Spleen (tissue), 11 donors: ENCODE results near the gene TFF1. TPM values are rescaled to one million over a fixed set of nuclear protein-coding genes. Genes with fewer than 3 reads are reported as not detected.

Experiments
- DNase-seq: peaks from one replicate; pipeline ENCODE4 v3.0.0-alpha.2; 2020
- H3K27ac ChIP-seq, 8 donors: fragments of 200-600 bp; sonication (generic) in 7 of 8; 1 replicate in 4 of 8; 2 replicates in 4 of 8; pipeline versions ENCODE4 v1.5.0 to v1.8.0; 2016 to 2021; ENCODE audit warnings: inconsistent platforms in 4 of 8, mild to moderate bottlenecking in 4 of 8, moderate library complexity in 1 of 8
- H3K27me3 ChIP-seq, 7 donors: fragments of 200-600 bp; sonication (generic) in 6 of 7; replicated peaks in 1 of 7; 1 replicate in 4 of 7; 2 replicates in 3 of 7; pipeline versions ENCODE4 v1.5.0 to v1.8.0; 2016 to 2021; ENCODE audit warnings: inconsistent platforms in 3 of 7, mild to moderate bottlenecking in 1 of 7
- H3K36me3 ChIP-seq, 6 donors: fragments of 200-600 bp; sonication (generic) in 5 of 6; 1 replicate in 4 of 6; 2 replicates in 2 of 6; pipeline versions ENCODE4 v1.5.0 to v1.8.0; 2016 to 2021; ENCODE audit warnings: inconsistent platforms in 2 of 6
- H3K4me1 ChIP-seq, 6 donors: fragments of 200-600 bp; sonication (generic) in 5 of 6; 1 replicate in 3 of 6; 2 replicates in 3 of 6; pipeline versions ENCODE4 v1.5.0 to v1.8.0; 2016 to 2021; ENCODE audit warnings: inconsistent platforms in 3 of 6
- H3K4me3 ChIP-seq, 8 donors: fragments of 200-600 bp; sonication (generic) in 7 of 8; 1 replicate in 4 of 8; 2 replicates in 4 of 8; pipeline versions ENCODE4 v1.5.0 to v1.8.0; 2016 to 2021; ENCODE audit warnings: inconsistent platforms in 4 of 8, mild to moderate bottlenecking in 4 of 8, moderate library complexity in 2 of 8
- H3K9me3 ChIP-seq, 8 donors: fragments of 200-600 bp; sonication (generic) in 7 of 8; 1 replicate in 4 of 8; 2 replicates in 4 of 8; pipeline versions ENCODE4 v1.5.0 to v1.8.0; 2016 to 2021; ENCODE audit warnings: inconsistent platforms in 4 of 8
- POLR2A ChIP-seq, 3 donors: fragments of 450-650 bp; IDR thresholded peaks; one replicate each; pipeline ENCODE4 v1.5.1; 2017; ENCODE audit warnings: antibody characterized with exemption in 3 of 3, mild to moderate bottlenecking in 1 of 3
- POLR2AphosphoS5 ChIP-seq, 3 donors: sonication (generic); formaldehyde crosslinking; IDR thresholded peaks; one replicate each; pipeline ENCODE4 v1.5.1; 2017; ENCODE audit warnings: antibody characterized with exemption in 3 of 3
- WGBS, 5 donors: extraction: QIAGEN DNeasy Blood & Tissue Kit in 3 of 5; methylation state at CpG; one replicate each; pipeline versions ENCODE4 v1.1.5 to v1.1.7; 2013 to 2018; 5-methylcytosine and 5-hydroxymethylcytosine counted together
- intact Hi-C: fragments of 100-400 bp; cut with DNase I; formaldehyde crosslinking; loops from one replicate; pipeline ENCODE4 v1.15.0; 2023; ENCODE audit warnings: low total_unique reads
- polyA plus RNA-seq, 3 donors: library from polyadenylated mRNA; stranded (reverse); fragments of 200-250 nt; gene quantifications; one replicate each; pipeline ENCODE4 v1.2.1, GENCODE V29; 2013
- total RNA-seq, 7 donors: library from RNA; depleted of rRNA in 3 of 7; stranded (reverse); fragments of >200 nt in 3 of 7; fragmentation: NEBNext Ultra II Directional in 4 of 7; extraction: Animal tissue kit (Norgen Biotek cat#: 25700) in 4 of 7; gene quantifications; one replicate each; pipeline versions ENCODE4 v1.1.0 to v1.2.1, GENCODE V29; 2016 to 2021
- TF ChIP-seq, protein P1 (sequence below), 11 experiments: fragments of 200-600 bp in 7 of 11; fragments of 450-650 bp in 4 of 11; sonication (generic) in 4 of 11; IDR thresholded peaks in 8 of 11; conservative IDR thresholded peaks in 3 of 11; 1 replicate in 7 of 11; 2 replicates in 4 of 11; pipeline versions ENCODE4 v1.4.0 to v1.8.0; 2016 to 2021; ENCODE audit warnings: antibody characterized with exemption in 11 of 11, inconsistent platforms in 4 of 11, mild to moderate bottlenecking in 1 of 11
- donor health status: healthy with polysubstance abuse.
- donor health status: DM: no; HTN: no; CAD: no; lungs with moderate emphysema.
- donor health status: DM: no; HTN: no; CAD: no.
- donor health status: Bipolar disorder and iron deficiency.
- donor health status: healthy.
- donor health status: DM: no; HTN: no; CAD: no.
- donor health status: DM: yes; HTN: yes; CAD: no.

TFF1 gene
- total and polyA plus RNA-seq, 10 donors: not detected

DNA sequence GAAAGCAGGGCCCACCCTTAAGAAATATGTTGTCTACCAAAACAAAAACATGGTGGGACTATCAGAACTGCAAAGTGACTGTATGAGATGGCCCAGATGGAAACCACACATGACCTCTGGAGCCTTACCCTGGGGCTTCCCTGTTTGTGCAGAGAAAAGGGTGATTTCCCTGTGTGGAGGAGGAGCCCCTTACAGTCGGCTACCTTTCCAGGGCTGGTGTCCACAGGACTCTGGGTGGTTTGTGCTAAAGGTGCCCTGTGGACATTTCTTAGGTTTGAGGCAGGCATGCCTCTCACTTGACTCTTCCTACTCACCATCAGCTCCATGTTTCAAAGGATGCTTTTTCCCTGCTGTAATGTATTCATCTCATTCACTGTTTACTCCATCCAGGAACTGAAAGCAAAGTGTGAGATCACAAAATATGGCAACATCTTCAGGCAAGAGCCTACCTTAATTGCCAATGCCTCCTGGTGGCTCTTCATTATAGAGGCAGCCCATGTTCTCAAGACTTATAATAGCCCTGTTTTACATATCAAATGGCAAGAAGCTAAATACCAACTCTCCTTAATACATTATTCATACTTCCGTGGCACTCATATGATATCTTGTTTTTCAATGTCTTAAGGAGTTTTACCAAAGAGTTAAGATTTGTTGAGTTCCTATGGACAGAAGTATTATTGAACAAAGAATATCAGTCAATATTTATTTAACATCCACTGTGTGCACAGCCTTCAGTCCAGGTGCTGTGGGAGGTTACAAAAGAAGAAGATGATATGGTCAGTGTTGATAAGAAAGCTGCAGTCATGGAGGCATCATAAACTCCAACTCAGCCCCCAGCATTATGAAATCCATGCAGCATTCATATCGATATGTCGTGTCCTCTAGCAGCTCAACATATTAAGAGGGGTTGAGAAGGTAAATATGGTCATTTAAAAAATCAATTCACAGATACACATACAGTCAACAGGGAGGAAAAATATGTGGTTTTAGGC lies 35.7 kb downstream of the TFF1 start:
- peaks cover 0 to 24% (median 3%) of the 10 kb centered on the region in 7 donors for H3K27me3 ChIP-seq
- 86 to 93% (median 88%) methylated on average over 4 of the region's 4 CpGs for WGBS, 5 donors
- peaks cover 0 to 18% (median 14%) of the 10 kb centered on the region in 8 donors for H3K9me3 ChIP-seq
- intact Hi-C loops: no loop called here
- DNase-seq: peak; percentile 8
- no peak overlapping the region for H3K4me3 ChIP-seq
- no peaks in the 10 kb centered on the region for H3K36me3 ChIP-seq
- TF ChIP-seq, protein P1, sequence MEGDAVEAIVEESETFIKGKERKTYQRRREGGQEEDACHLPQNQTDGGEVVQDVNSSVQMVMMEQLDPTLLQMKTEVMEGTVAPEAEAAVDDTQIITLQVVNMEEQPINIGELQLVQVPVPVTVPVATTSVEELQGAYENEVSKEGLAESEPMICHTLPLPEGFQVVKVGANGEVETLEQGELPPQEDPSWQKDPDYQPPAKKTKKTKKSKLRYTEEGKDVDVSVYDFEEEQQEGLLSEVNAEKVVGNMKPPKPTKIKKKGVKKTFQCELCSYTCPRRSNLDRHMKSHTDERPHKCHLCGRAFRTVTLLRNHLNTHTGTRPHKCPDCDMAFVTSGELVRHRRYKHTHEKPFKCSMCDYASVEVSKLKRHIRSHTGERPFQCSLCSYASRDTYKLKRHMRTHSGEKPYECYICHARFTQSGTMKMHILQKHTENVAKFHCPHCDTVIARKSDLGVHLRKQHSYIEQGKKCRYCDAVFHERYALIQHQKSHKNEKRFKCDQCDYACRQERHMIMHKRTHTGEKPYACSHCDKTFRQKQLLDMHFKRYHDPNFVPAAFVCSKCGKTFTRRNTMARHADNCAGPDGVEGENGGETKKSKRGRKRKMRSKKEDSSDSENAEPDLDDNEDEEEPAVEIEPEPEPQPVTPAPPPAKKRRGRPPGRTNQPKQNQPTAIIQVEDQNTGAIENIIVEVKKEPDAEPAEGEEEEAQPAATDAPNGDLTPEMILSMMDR (IDR thresholded peaks at IDR 0.05 in 8 of 11, conservative IDR thresholded peaks at IDR 0.05 in 3 of 11): no peak
- no peak for TF ChIP-seq POLR2AphosphoS5 (IDR thresholded peaks at IDR 0.05)
- TF ChIP-seq POLR2A (IDR thresholded peaks at IDR 0.05): no peak
- H3K27ac ChIP-seq: no peak overlapping the region
- H3K4me1 ChIP-seq: no peaks in the 10 kb centered on the region

DNA sequence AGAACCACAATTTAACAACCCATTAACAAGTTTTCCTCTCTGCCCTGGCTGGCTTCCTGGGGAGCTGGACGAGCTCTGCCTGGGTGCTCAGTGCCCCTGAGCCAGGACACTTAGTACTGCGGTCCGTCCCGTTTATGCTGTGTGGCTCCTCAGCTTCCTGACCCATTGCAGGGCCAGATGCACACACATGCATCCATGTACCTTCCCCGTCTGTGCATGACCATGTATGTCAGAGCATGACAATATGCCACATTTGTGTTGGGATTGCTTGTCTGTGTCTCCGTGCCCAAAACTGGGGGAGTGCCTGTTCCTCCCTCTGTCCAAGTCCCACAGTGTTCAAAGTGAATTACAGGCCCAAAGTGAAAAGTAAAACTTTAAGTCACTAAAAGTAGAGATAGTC lies 41.4 kb downstream of the TFF1 start:
- Histone ChIP-seq H3K27me3 (no peaks in the 10 kb centered on the region), H3K36me3 (no peaks in the 10 kb centered on the region), H3K9me3 (peaks cover 0 to 4% (median 0%) of the 10 kb centered on the region in 8 donors), H3K4me1 (peaks cover 1 to 7% (median 4%) of the 10 kb centered on the region in 6 donors), H3K4me3 (no peak overlapping the region), H3K27ac (no peak overlapping the region)
- WGBS, 5 donors: 78 to 89% (median 85%) methylated on average over 6 of the region's 6 CpGs
- TF ChIP-seq, protein P1 (IDR thresholded peaks at IDR 0.05 in 8 of 11, conservative IDR thresholded peaks at IDR 0.05 in 3 of 11): no peak
- TF ChIP-seq POLR2AphosphoS5 (IDR thresholded peaks at IDR 0.05) (no peak), POLR2A (IDR thresholded peaks at IDR 0.05) (no peak)
- intact Hi-C loops: no loop called here
- DNase-seq: no peak

DNA sequence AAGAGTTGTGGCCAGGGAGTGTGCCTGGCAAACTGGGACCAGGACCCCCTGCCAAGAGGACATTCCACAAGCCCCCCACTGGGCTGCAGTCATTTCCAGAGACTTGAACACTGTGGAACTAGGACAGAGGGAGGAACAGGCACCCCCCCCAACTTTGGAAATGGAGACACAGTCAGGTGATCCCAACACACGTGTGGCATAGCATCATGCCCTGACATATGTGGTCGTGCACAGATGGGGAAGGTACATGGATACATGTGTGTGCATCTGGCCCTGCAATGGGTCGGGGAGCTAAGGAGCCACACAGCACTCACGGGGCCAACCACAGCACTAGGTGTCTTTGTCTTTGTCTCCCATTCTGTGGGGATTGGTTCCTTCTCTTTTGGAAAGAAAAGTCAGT lies 44.5 kb downstream of the TFF1 start:
- Histone ChIP-seq H3K4me1 (peaks cover 10 to 35% (median 23%) of the 10 kb centered on the region in 6 donors), H3K9me3 (peaks cover 0 to 4% (median 0%) of the 10 kb centered on the region in 8 donors), H3K27ac (no peak overlapping the region), H3K36me3 (no peaks in the 10 kb centered on the region), H3K4me3 (no peak overlapping the region), H3K27me3 (peaks cover 0 to 13% (median 0%) of the 10 kb centered on the region in 7 donors)
- intact Hi-C loops: no loop called here
- WGBS, 5 donors: 76 to 89% (median 83%) methylated on average over 3 to 4 of the region's 4 CpGs
- TF ChIP-seq POLR2AphosphoS5 (IDR thresholded peaks at IDR 0.05) (no peak), POLR2A (IDR thresholded peaks at IDR 0.05) (no peak)
- TF ChIP-seq, protein P1 (IDR thresholded peaks at IDR 0.05 in 8 of 11, conservative IDR thresholded peaks at IDR 0.05 in 3 of 11): no peak
- DNase-seq: no peak

DNA sequence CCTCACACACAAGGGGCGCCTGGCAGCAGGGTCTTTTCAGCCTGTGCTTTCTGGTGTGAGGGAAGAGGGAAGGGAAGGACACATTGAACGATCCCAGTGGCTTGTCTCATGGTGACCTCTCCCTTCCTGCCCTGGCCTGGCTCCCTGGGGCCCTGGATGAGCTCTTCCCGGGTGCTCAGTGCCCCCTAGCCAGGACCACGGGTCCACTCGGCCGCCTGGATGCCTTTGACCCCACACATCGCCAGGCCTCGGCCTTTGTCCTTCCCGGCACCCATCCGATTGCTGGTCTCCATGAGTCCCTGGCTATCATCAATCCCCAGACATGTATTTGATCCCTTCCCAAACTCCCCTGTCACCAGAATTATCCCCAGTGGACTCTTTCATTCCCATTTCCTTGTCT lies 45.1 kb downstream of the TFF1 start:
- H3K36me3 ChIP-seq: no peaks in the 10 kb centered on the region
- H3K4me1 ChIP-seq: peaks cover 10 to 37% (median 23%) of the 10 kb centered on the region in 6 donors
- TF ChIP-seq POLR2AphosphoS5 (IDR thresholded peaks at IDR 0.05) (no peak), POLR2A (IDR thresholded peaks at IDR 0.05) (no peak)
- TF ChIP-seq, protein P1 (IDR thresholded peaks at IDR 0.05 in 8 of 11, conservative IDR thresholded peaks at IDR 0.05 in 3 of 11): no peak
- 87 to 89% (median 89%) methylated on average over 8 to 10 of the region's 10 CpGs for WGBS, 5 donors
- H3K27ac ChIP-seq: no peak overlapping the region
- DNase-seq: no peak
- intact Hi-C loops: no loop called here
- H3K9me3 ChIP-seq: peaks cover 0 to 4% (median 0%) of the 10 kb centered on the region in 8 donors
- peaks cover 0 to 14% (median 0%) of the 10 kb centered on the region in 7 donors for H3K27me3 ChIP-seq
- H3K4me3 ChIP-seq: no peak overlapping the region
